ENCODE data around the gene GPRIN1.
"Not testable (repeated sequence)": the region's sequence is repeated elsewhere in the genome, so short reads cannot be mapped to it uniquely, and the experiment has no call there.

GPRIN1 gene

GRCh38 chr5:176595386-176595943 is 14.5 kb downstream of the GPRIN1 start:
- no peak for DNase-seq

DNA sequence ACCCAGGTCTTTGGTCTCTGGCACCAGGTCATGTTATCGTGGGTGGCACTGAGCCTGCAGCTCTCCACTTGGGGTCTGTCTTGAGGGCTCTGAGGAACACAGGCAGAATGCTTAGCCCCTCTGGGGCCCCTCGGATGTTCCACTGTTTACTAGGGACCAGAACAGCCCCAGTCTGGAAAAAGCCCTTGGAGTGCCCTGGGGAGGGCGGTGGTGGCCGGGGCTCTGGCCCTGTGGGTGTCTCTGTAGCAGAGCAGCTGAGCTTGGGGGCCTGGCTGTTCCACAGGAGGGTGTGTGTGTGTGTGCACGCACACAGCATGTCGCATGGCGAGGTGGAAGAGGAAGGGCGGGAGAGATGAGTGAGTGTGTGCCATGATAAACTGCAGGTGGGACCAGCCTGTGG is 15.4 kb downstream of the GPRIN1 start:
- no peak for DNase-seq

- no peak for DNase-seq
Measured at GRCh38 chr5:176593273-176593869, 16.6 kb downstream of the GPRIN1 start.

DNA sequence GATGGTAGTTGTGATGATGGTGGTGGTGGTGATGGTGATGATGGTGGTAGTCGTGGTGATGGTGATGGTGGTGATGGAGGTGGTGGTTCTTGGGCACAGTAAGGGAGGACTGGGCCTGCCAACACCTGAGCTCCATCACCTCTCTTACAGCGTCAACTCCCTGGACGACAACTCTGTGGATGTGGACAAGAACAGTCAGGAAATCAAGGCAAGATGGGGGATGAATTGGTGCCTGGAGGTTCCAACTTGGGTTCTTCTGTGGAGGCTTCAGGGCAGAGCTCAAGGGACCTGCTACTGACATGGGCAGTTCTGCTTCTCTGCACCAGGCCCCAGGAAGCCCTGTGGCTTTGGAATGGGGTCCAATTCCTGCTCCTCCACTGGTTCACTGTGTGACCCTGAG is 17.4 kb downstream of the GPRIN1 start:
- no peak for DNase-seq

GRCh38 chr5:176591667-176592066 is 18.3 kb downstream of the GPRIN1 start:
- DNase-seq, result not testable (repeated sequence)

- no peak for DNase-seq
Measured at GRCh38 chr5:176590035-176590717, 19.8 kb downstream of the GPRIN1 start.

GRCh38 chr5:176589039-176589769 is 20.8 kb downstream of the GPRIN1 start:
- DNase-seq, result no peak

- DNase-seq, result no peak
Measured at GRCh38 chr5:176588297-176588696, 21.7 kb downstream of the GPRIN1 start.

DNA sequence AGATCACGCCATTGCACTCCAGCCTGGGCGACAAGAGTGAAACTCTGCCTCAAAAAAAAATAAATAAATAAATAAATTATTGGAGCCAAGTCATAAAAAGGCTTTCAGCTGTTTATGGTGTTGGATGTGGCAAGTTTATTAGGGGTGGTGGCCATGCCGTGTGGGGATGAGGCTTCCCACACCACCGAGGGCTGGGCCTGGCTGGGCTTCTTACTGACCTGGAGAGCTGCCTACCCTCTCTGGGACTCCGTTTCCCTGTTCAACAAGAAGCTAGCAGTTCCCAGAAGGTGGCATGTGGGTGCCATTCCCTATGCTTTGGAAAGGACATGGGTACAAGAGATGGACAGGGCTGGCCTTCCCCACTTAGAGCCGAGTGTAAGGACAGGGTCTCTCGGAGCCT is 22.6 kb downstream of the GPRIN1 start:
- DNase-seq, result no peak

GRCh38 chr5:176583076-176583475 is 26.9 kb downstream of the GPRIN1 start:
- no peak for DNase-seq

DNA sequence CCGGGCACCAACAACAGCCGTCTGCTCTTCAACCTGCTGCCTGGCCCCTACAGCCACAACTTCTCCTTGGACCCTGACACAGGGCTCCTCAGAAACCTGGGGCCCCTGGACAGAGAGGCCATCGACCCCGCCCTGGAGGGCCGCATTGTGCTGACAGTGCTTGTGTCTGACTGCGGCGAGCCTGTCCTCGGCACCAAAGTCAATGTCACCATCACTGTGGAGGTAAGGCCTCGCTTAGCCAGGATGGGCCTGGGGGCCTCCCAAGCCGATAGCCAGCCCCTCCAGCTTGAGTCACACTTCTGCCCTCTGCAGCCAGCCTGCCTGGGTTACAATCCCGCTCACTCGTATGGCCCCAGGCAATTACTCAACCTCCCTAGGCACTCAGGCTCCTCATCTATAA is 28.6 kb downstream of the GPRIN1 start:
- no peak for DNase-seq

GRCh38 chr5:176579323-176579722 is 30.6 kb downstream of the GPRIN1 start:
- no peak for DNase-seq

GRCh38 chr5:176578391-176578808 is 31.6 kb downstream of the GPRIN1 start:
- peak; percentile 27 for DNase-seq

DNA sequence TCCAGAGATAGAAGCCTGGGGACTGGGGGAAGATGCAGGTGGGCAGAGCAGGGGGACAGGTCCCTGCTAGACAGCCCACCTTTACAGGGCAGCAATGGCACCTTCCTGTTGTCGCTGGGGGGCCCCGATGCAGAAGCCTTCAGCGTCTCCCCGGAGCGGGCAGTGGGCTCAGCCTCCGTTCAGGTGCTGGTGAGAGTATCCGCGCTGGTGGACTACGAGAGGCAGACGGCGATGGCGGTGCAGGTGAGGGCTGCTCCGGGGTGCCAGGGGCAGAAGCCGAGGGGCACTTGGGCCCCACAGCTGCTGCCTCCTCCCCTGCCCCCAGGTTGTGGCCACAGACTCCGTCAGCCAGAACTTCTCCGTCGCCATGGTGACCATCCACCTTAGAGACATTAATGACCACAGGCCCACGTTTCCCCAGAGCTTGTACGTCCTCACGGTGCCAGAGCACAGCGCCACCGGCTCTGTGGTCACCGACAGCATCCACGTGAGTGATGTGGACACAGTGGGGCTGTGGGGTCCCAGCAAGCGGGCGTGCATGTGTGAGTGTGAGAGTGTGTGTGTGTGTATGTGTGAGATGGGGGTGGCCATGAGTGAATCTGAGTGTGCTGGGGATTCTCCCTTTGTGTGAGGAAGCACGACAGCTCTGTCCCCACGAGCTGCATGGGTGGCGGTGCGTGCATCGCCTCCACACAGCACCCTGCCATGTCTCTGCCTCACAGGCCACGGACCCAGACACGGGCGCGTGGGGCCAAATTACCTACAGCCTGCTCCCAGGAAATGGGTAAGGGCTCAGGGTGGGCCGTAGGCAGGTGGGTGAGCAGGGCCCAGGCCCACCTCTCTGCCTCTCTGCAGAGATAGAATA is 32.4 kb downstream of the GPRIN1 start:
- DNase-seq, result no peak

- no peak for DNase-seq
Measured at GRCh38 chr5:176575488-176576422, 34.2 kb downstream of the GPRIN1 start.

DNA sequence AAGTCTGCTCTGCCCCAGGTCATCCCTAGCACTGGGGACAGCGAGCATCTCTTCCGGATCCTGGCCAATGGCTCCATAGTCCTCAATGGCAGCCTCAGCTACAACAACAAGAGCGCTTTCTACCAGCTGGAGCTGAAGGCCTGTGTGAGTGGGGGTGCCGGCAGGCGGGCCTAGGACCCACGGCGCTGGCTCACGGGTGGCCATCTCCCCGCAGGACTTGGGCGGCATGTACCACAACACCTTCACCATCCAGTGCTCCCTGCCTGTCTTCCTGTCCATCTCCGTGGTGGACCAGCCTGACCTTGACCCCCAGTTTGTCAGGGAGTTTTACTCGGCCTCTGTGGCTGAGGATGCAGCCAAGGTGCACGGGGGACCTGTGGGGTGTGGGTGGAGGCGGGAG is 34.9 kb downstream of the GPRIN1 start:
- DNase-seq, result no peak

DNA sequence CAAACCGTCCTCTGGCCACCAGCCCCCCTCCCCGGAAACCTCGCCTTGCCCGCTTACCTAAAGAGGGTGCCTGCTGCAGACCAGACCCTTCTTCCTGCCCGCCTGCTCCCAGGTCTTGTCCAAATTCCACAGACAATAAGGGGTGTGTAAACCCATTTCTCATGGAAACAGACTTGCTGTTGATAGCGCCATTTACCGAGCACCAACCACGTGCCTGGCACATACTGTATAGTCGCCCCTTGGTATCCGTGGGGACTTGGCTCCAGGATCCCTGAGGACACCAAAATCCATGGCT is 35.7 kb downstream of the GPRIN1 start:
- DNase-seq, result no peak

- peak; percentile 69 for DNase-seq
Measured at GRCh38 chr5:176573564-176574296, 36.2 kb downstream of the GPRIN1 start.

DNA sequence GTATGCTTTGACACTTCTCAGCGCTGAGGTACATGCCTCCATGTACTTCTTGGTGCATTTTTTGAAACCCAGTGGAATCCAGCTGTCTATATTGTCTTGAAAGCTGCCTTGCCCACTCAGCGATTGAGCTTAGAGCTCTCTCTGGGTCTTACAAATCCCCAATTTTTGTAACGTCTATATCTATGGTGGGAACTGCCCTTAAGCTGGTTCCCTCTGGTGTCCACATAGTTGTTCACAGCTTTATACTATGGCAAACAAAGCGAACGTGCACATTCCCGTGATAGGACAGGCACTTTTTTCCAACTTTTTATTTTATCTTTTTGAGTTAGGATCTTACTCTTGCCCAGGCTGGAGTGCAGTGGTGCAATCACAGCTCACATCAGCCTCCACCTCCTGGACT is 39.9 kb downstream of the GPRIN1 start:
- no peak for DNase-seq

- no peak for DNase-seq
Measured at GRCh38 chr5:176568657-176569056, 41.3 kb downstream of the GPRIN1 start.

- DNase-seq, result no peak
Measured at GRCh38 chr5:176565760-176566288, 44.1 kb downstream of the GPRIN1 start.

Measured in activated CD4-positive, alpha-beta T cell treated with anti-CD3 and anti-CD28 coated beads, Interleukin-2, amount 50 U/mL, for 16 hours (primary cell).